Esophagus muscularis mucosa (tissue), 4 donors: Measurements from ENCODE around the gene PPARG. TPM values are rescaled to one million over a fixed set of nuclear protein-coding genes. Genes with fewer than 3 reads are reported as not detected.

ENCODE experiments used
- DNase-seq: peaks from one replicate; pipeline ENCODE4 v3.0.0-alpha.2; 2017; ENCODE audit errors: extremely low spot score
- H3K27ac ChIP-seq, 4 donors: fragments of 200-600 bp; sonication (generic); replicated peaks in 1 of 4; 1 replicate in 3 of 4; 2 replicates in 1 of 4; pipeline ENCODE4 v1.5.1; 2016 to 2019; ENCODE audit warnings: mild to moderate bottlenecking in 1 of 4
- H3K27me3 ChIP-seq, 4 donors: fragments of 200-600 bp; sonication (generic); one replicate each; pipeline versions ENCODE4 v1.5.1 to v1.6.0; 2016 to 2019
- H3K36me3 ChIP-seq, 4 donors: fragments of 200-600 bp; sonication (generic); one replicate each; pipeline ENCODE4 v1.5.1; 2016 to 2019
- H3K4me1 ChIP-seq, 4 donors: fragments of 200-600 bp; sonication (generic); one replicate each; pipeline ENCODE4 v1.5.1; 2016 to 2019
- H3K4me3 ChIP-seq, 4 donors: fragments of 200-600 bp; sonication (generic); 1 replicate in 2 of 4; 2 replicates in 2 of 4; pipeline ENCODE4 v1.5.1; 2016 to 2019; ENCODE audit warnings: mild to moderate bottlenecking in 4 of 4, moderate library complexity in 1 of 4
- H3K9me3 ChIP-seq, 4 donors: fragments of 200-600 bp; sonication (generic); 1 replicate in 3 of 4; 2 replicates in 1 of 4; pipeline ENCODE4 v1.5.1; 2016 to 2019
- CTCF ChIP-seq, 3 experiments: fragments of 200-600 bp in 2 of 3; fragments of 450-650 bp in 1 of 3; sonication (generic) in 2 of 3; IDR thresholded peaks; one replicate each; pipeline ENCODE4 v1.5.1; 2017 to 2019; ENCODE audit warnings: antibody characterized with exemption in 3 of 3, mild to moderate bottlenecking in 2 of 3, moderate library complexity in 1 of 3
- EP300 ChIP-seq: sonication (generic); formaldehyde crosslinking; IDR thresholded peaks from one replicate; pipeline ENCODE4 v1.6.1; 2017; ENCODE audit warnings: antibody characterized with exemption
- POLR2A ChIP-seq: fragments of 450-650 bp; IDR thresholded peaks from one replicate; pipeline ENCODE4 v1.6.1; 2017; ENCODE audit warnings: antibody characterized with exemption, moderate library complexity, mild to moderate bottlenecking, low read depth
- POLR2AphosphoS5 ChIP-seq, 2 donors: sonication (generic); formaldehyde crosslinking; IDR thresholded peaks; one replicate each; pipeline ENCODE4 v1.6.1; 2017; ENCODE audit warnings: antibody characterized with exemption in 2 of 2
- WGBS: methylation state at CpG from one replicate; pipeline ENCODE4 v1.1.5; 2018; 5-methylcytosine and 5-hydroxymethylcytosine counted together
- intact Hi-C: fragments of 100-400 bp; cut with DNase I; formaldehyde crosslinking; loops from one replicate; pipeline ENCODE4 v1.15.1; 2023
- total RNA-seq, 4 donors: library from RNA; depleted of rRNA; stranded (reverse); fragments of >200 nt; gene quantifications; one replicate each; pipeline versions ENCODE4 v1.1.0 to v1.2.1, GENCODE V29; 2016

The PPARG gene
- total RNA-seq, 4 donors from 2014 or later: 3.7 to 10.6 (median 8.8) TPM

- no peaks in the 10 kb centered on the region for H3K27me3 ChIP-seq
- no peak overlapping the region for H3K4me3 ChIP-seq
- intact Hi-C loops: no loop called here
- peaks cover 0 to 11% (median 7%) of the 10 kb centered on the region in 4 donors for H3K4me1 ChIP-seq
- H3K27ac ChIP-seq: no peak overlapping the region
- no peaks in the 10 kb centered on the region for H3K36me3 ChIP-seq
- TF ChIP-seq POLR2A (no peak), EP300 (no peak), CTCF (IDR thresholded peaks at IDR 0.05) (no peak), POLR2AphosphoS5 (IDR thresholded peaks at IDR 0.05) (no peak)
- WGBS: 55% methylated on average over 6 of the region's 6 CpGs
- no peak for DNase-seq
- H3K9me3 ChIP-seq: no peaks in the 10 kb centered on the region
Observed at GRCh38 chr3:12371525-12372140, 82.8 kb downstream of the PPARG start.

DNA sequence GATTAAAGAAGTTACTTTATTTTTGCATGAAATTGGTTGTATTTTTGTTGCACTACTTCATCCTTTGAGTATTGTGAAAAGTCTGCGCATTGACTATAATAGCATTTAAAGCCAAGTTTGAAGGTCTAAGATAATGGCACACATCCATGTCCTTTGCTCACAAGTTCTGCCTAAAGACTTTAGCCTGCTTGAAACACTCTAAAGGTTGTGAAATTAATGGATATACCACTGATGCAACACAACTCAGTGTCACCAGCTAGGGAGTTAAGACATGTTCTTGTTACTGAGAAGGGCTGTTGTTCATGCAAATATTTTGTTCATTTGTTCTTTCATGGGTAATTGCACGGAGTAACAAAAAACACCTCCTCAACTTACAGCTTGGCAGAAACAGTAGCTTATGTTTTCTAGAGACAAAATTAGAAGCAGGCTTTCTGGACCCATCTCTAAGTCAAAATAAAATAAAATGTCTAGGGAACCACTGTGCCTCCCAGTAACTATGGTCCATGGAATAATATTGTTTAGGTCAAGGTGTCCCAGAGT, 83.9 kb downstream of the PPARG start:
- no peak overlapping the region for H3K4me3 ChIP-seq
- no peaks in the 10 kb centered on the region for H3K27me3 ChIP-seq
- no peak for TF ChIP-seq CTCF (IDR thresholded peaks at IDR 0.05)
- TF ChIP-seq POLR2A: no peak
- TF ChIP-seq POLR2AphosphoS5 (IDR thresholded peaks at IDR 0.05): no peak
- TF ChIP-seq EP300: no peak
- intact Hi-C loops: no loop called here
- no peak for DNase-seq
- H3K9me3 ChIP-seq: no peaks in the 10 kb centered on the region
- peaks cover 0 to 12% (median 7%) of the 10 kb centered on the region in 4 donors for H3K4me1 ChIP-seq
- 88% methylated on average over 2 of the region's 2 CpGs for WGBS
- H3K36me3 ChIP-seq: no peaks in the 10 kb centered on the region
- no peak overlapping the region for H3K27ac ChIP-seq

- intact Hi-C loops: no loop called here
- Histone ChIP-seq H3K27me3 (no peaks in the 10 kb centered on the region), H3K27ac (no peak overlapping the region), H3K9me3 (no peaks in the 10 kb centered on the region), H3K4me1 (peaks cover 0 to 16% (median 7%) of the 10 kb centered on the region in 4 donors), H3K36me3 (no peaks in the 10 kb centered on the region), H3K4me3 (no peak overlapping the region)
- DNase-seq: no peak
- WGBS: 88% methylated on average over 4 of the region's 4 CpGs
- no peak for TF ChIP-seq POLR2AphosphoS5 (IDR thresholded peaks at IDR 0.05)
- no peak for TF ChIP-seq POLR2A
- TF ChIP-seq CTCF (IDR thresholded peaks at IDR 0.05): no peak
- TF ChIP-seq EP300: no peak
Observed at GRCh38 chr3:12375572-12375971, 86.7 kb downstream of the PPARG start.

- Histone ChIP-seq H3K27me3 (no peaks in the 10 kb centered on the region), H3K4me1 (peaks cover 0 to 5% (median 0%) of the 10 kb centered on the region in 4 donors), H3K36me3 (peaks cover 0 to 29% (median 0%) of the 10 kb centered on the region in 4 donors), H3K9me3 (no peaks in the 10 kb centered on the region), H3K27ac (no peak overlapping the region), H3K4me3 (no peak overlapping the region)
- TF ChIP-seq CTCF (IDR thresholded peaks at IDR 0.05) (no peak), POLR2A (no peak), EP300 (no peak), POLR2AphosphoS5 (IDR thresholded peaks at IDR 0.05) (no peak)
- DNase-seq: no peak
- WGBS: 73% methylated on average over 5 of the region's 5 CpGs
- intact Hi-C loops: no loop called here
Observed at GRCh38 chr3:12379640-12380429, 91.0 kb downstream of the PPARG start.
